GM19025 (cell line): ENCODE results near the gene CAMTA1.
A peak's percentile ranks its signal among the peaks of the same experiment; 100 is the strongest.

Experiments used
- ATAC-seq: cut with Tn5 transposase; IDR thresholded peaks from one replicate; pipeline ENCODE4 v1.9.1; 2021; ENCODE audit warnings: mild to moderate bottlenecking, low read depth, moderate library complexity; ENCODE audit not compliant: unreplicated experiment

CAMTA1 gene

DNA sequence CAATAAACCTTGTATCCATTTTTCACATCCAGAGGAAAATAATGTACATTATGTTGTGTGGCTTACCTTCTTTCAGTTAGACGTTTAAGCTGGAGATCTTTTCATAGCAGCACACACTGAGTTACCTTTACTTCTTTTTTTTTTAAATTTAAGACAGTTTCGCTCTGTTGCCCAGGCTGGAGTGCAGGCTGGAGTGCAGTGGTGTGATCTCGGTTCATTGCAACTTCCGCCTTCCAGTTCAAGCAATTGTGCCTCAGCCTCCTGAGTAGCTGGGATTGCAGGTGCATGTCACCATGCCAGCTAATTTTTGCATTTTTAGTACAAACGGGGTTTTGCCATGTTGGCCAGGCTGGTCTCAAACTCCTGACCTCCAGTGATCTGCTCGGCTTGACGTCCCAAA is 7.4 kb upstream of the CAMTA1 start:
- ATAC-seq = no peak

DNA sequence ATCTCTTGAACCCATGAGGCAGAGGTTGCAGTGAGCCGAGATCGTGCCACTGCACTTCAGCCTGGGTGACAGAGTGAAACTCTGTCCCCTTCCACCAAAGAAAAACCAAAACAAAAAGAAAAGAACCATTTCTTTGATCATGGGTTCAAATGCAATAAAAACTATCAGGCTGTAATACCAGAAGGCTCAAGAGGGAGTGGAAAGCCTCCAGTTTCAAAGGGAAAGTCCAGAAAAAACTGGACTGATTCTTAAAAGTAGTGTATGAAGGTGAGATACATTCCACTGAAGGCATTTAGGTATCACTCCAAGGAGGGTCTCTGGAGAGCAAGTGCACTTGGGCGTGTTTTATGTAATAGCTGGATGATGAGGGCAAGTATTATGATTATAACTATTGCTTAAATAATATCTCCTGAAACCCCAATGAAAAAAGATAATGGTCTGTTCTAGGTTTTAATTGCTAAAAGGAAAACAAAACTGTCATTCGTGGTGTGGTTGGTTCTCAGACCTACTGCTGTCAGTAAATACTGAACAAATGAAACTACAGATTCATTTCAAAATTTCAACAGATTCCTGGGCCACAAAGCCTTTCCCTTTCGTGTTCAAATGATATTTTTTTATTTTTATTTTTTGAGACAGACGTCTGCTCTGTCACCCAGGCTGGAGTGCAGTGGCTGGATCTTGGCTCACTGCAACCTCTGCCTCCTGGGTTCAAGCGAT is 6.0 kb upstream of the CAMTA1 start:
- ATAC-seq = no peak

DNA sequence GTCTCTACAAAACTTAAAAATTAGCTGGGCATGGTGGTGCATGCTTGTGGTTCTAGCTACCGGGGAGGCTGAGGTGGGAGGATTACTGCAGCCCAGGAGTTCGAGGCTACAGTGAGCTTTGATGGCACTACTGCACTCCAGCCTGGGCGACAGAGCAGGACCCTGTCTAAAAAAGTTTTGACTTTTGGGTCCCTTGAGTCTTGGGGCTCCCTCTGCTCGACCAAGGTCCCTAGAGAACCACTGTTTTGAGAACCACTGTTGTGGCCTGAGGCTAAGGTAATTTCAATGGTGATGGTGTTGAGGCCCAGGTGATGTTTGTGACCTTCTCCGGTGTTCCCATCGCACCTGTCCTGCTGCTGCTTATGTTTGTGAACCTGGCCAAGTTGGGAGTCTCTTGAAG is 3.1 kb upstream of the CAMTA1 start:
- no peak for ATAC-seq

DNA sequence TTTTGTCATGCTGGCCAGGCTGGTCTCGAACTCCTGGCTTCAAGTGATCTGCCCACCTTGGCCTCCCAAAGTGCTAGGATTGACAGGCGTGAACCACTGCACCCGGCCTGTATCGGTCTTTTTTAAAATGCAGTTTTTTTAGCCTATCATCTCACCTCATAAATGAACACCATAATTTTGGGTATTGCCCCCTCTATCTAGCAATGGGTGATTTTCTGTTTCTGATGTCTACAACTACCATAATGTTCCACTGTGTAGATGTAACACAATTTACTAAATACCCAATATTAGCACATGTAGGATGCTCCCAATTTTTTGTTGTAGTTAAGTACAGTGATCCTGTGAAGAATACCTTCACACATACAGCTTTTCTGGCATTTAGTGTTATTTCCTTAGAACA is 2.0 kb upstream of the CAMTA1 start:
- no peak for ATAC-seq

DNA sequence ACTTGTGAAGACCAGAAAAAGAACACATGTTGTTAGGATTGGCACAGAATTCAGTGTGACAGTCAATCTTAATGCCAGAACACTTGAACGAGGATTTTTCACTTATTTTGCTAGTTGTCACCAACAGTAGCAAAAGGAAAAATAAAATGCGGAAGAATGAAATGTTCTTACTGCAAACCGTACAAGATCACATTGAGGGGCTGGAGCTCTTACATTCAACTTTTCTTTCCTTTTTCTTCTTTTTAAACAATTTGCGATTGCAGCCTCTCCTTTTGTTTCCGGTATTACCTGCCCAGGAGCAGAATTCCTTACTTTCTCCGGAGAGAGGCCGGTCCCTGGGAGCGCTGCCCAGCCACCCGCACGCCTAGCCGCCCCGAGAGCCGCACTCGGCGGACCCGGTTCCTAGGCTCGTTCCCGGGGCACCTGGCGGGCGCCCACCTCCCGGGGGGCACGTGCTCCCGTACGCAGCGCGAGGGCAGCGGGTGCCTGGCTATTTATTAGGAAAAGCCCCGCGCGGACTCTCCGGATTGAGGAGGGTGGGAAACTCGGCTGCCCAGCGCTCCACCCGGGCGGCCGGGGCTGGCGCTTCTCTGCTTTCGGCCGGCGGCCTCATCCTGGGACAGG is 1.2 kb upstream of the CAMTA1 start:
- no peak for ATAC-seq

DNA sequence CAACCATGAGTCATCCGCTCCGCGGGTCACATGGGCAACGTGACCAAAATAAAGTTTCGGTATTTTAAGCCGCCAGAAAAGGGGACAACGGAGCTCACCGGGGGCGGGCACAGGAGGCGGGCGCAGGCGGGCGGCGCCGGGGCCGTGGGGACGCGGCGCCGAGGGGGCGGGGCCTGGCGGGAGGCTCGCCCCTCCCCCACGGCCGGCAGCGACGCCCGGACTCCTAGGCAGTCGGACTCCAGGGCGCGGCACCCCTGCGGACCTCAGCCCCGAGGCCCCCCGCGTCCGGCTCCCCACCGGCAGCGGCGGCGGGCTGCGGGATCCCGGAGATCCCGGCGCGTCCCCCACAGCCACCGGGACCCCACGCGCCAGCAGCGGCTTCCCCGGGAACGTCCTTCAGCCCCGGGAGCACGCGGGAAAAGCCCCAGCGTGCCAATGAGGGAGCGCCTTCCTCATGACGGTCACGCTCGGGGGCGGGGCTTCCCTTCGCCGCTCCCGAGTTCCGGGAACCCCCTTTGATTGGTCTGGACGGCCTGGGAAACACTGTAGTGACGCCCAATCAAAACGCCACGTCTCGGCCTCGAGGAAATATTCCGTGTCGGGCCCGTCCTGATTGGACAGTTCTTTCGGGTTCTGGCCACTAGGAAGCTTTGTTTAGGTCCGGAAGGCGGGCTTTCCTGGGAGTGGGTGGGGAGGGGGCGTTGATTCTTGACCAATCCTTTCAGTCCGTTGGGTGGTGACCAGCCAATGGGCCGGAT is 515 bp upstream of the CAMTA1 start:
- peak; percentile 64 for ATAC-seq

DNA sequence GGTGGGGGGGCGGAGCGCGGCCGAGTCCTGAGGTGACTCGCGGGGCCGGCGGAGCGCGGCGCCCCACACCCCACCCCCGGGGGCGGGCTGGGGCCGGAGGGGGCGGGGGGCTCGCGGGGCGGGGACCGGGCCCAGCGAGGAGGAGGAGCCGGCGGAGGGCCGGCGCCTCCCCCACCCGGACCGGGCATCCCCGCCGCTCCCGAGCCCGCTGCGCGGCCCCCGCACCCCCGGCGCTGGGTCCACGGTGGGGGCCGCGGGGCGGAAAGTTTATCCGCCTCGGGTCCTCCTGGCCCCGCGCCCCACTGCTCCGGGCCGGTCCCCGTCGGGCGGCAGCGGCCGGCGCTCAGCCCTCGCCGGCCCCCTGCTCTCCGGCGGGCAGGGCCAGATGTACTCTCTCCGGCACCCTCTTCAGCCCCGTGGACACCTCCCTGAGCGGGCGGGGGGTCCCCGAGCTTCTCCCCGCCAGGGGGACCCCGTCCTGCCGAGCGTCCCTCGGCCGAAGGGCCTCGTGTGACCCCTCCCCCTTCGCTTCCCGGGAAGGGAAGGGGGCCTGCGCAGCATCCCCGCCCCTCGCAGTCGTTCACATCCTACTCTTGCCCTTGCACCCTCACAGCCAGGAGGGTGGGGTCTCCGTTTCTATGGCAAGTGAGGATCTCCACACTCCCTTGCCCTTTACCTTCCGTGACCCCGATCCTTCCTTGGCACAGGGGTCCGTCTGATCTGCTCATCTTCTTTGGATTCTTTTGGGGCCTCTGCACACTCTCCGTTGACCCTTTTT is 663 bp downstream of the CAMTA1 start:
- peak; percentile 20 for ATAC-seq

DNA sequence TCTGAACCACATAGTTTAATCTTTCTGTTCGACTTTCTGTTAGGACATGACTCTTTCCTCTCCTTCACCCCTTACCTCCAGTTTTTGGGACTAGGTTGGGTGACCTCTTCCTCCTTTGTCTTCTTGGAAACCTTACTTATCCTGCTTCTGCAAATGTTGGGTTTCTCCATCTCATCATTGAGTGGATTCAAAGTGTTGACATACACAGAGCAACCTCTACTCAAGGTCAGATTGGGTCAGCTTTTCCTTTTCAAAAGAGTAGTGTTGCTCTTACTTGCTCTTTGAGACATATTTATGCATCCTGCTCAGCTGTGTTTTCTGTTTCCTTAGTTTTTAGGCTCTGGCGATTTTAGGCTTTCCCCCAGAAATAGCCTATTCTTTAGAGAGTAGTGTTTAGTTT is 3.7 kb downstream of the CAMTA1 start:
- ATAC-seq = no peak

DNA sequence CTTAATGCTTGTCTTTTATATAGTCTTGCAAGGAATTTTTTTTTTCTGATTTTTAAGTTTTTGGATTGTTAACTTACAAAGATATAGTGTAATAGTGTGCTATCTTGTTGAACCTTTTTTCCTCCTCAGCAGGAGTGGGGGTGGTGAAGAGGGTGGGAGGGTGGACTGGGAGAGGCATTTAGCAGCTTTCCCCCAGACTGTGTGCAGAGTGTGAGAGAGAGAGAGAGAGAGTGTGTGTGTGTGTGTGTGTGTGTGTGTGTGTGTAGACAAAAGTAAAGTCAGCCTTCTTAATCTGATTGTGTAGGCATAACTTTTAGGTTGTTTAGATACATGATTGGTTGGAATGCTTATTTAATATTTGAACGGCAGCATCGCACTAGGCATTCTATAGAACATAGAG is 4.9 kb downstream of the CAMTA1 start:
- ATAC-seq = no peak

DNA sequence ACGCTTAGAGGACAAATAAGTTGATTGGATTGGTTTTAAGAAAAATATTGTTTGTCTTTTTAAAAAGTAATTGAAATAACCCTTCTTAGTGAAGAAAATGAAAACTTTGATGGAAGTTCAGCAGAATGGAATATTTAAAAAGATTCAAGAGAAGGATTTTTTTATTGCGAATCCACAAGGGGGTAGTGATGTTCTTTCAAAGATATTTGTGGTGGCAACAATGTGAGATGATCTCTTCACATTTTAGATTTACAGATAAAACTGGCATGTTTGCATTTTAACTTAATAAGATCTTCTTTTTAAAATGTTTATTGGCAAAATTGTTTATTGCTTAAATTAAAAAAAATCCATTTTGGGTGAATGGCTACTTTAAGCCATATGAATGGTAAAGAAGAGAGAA is 8.9 kb downstream of the CAMTA1 start:
- ATAC-seq = no peak

DNA sequence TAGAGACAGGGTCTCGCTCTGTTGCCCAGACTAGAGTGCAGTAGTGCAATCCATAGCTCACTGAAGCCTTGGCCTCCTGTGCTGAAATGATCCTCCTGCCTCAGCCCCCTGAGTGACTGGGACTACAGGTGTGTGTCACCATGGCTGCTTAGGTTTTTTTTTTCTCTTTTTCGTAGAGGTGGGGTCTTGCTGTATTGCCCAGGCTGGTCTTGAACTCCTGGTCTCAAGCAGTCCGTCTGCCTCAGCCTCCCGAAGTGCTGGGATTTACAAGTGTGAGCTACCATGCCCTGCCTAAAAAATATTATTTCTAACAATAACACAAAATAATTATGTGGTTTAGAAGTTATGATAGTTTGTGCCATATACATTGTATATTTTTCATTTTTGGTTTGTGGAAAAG is 9.9 kb downstream of the CAMTA1 start:
- no peak for ATAC-seq

DNA sequence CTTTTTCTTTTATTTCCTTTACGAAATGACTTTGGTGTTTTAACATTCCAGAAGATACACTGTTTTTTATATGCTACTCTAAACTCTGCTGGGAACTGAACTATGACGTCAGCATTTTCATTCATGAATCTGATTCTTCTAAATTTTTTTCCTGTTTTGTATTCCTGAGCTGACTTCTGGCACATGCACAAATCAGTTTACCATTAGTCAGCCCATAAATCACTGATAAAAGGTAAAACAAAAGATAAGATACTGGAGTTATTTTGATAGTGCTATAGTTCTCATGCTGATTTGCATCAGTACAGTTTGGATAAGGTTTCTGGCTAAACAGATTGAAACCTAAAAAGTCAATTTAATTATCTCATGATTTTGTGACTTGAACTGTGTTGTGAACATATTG is 10.4 kb downstream of the CAMTA1 start:
- ATAC-seq = no peak

DNA sequence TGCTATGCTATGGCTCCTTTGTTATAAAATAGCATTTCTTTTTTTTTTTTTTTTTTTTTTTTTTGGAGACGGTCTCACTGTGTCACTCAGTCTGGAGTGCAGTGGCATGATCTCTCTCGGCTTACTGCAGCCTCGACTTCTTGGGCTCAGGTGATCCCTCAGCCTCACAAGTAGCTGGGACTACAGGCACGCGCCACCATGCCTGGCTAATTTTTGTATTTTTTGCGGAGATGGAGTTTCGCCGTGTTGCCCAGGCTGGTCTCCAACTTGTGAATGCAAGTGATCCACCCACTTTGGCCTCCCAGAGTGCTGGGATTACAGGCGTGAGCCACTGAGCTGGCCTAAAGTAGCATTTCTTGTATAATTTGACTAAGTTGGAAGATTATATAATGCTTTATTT is 10.8 kb downstream of the CAMTA1 start:
- no peak for ATAC-seq

DNA sequence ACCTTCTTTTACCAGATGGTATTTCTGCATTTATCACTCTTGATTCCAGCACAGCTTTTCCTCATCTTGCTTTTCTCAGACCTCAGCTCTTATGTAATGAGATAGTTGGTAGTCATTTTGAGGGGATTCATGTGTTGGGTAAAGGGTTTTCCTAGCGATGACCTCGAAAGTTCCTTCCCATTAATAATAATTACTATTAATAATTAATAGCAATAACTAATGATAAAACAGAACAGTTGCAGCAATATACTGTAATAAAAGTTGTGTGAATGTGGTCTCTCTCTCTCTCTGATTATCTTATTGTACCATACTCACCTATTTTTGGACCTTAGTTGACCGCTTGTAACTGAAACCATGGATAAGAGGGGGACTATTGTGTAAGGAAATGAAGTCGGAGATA is 14.2 kb downstream of the CAMTA1 start:
- no peak for ATAC-seq

DNA sequence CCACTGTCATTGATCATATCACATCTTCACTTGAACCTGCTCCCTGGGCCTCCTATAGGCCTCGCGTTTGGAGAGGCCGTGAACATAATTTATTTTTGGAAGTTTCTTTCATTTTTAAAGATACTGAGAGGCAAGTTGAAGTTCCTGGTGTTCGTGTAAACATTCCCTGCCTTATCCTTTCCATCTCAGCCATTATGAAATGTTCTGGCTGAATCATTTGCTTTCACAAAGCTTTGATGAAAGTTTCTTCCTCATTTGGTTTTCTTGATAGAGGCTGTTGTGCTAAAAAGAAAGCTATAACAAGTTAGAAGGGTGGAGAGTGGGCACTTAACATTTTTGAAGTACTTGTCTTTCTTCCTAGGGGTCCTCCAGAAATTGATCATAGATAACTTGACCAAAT is 15.5 kb downstream of the CAMTA1 start:
- ATAC-seq = no peak

DNA sequence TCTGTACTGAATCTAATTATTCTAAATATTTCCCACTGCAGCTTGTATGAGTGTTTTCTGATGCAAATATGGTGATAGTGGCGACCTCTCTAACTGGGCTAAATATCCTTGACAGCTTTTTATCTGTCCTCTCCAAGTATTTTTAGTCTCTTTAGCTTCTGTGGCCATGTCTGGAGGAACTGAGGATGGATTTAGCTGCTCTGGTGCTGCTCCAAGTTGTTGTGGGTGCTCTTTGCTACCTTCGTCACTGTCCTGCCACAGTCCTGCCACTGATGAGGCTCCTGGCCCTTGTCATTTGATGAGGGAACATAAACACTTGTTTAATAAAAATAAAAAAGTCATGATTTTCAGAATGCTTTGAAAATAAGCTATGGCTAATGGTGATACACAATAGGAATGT is 15.9 kb downstream of the CAMTA1 start:
- ATAC-seq = no peak

DNA sequence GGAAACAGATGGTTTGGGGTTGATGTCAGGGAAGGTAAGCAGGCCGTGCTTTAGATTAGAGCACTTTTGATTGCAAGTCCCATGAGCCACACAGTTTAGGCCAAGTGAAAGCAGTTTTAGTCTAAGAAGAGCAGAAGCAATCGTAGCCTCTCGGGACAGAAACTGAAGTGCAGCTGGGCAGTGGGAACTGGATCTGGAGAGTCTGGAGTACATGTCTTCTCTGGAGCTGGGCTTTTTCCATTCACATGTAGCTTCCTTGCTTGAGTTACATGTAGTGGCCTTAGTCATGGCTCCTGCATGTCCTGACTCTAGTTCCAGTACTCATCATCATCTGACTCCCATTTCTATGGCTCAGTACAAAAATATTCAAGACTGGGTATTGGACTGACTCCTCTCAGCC is 16.7 kb downstream of the CAMTA1 start:
- ATAC-seq = no peak

DNA sequence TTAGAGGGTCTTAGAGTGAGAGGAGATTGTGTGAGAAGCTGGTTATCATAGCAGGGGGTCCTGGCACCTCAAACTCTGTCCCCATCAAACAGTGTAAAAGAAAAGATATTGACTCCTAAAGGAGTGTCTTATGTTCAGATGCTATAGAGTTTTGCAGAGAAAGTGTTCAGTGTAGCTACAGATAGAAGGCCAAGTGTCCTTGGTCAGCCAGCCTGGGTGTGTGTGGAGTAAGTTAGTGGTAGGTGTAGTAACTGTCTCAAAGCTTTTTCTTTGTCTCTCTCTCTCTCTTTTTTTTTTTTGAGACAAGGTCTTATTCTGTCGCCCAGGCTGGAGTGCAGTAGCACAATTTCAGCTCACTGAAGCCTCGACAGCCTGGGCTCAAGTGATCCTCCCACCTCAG is 17.2 kb downstream of the CAMTA1 start:
- no peak for ATAC-seq

DNA sequence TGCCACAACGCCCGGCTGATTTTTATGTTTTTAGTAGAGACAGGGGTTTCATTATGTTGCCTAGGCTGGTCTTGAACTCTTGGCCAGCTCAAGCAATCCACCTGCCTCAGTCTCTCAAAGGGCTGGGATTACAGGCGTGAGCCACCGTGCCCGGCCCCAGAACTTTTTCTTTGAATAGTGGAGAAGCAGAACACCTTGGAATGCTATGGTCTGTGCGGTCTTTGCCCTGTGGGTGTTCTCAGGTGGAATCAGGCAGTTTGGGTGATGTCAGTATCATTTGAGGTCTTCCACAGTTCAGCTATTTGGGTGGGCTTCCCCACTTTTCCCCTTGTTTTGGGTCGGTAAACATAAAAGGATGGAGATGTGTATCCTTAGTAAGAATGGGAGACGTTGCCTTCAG is 17.6 kb downstream of the CAMTA1 start:
- ATAC-seq = no peak

DNA sequence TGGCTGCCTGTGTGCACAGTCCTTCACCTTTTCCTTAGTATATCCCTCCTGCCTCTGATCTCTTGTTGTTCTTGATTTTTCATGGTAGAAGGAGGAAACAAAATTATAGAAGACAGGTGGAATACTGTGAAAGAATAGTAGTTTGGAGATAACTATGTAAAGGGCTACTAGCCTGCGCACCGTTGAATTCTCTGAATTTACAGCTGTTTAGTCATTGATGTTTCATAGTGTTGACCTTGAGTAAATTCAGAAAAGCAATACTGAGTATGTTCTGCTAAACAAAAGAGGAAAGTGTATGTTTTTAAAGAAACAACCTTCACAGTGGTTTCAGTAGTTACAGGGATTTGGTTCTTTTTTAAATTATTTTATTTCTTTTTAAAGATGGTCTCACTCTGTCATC is 18.1 kb downstream of the CAMTA1 start:
- no peak for ATAC-seq

DNA sequence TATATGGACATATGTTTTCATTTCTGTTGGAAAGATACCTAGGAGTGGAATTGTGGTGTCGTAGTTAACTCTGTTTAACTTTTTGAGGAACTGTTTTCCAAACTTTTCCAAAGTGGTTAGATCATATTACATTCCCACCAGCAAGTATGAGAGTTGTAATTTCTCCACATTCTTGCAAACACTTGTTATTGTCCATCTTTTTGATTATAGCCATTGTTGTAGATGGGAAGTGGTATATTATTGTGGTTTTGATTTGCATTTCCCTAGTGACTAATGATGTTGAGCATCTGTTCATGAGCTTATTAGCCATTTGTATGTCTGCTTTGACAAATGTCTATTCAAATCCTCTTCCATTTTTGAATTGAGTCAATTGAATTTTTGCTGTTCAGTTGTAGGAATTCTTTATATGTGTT is 19.8 kb downstream of the CAMTA1 start:
- ATAC-seq = no peak
